Endothelial cell of umbilical vein (primary cell): ENCODE data around the gene CCDC187. TPM values are rescaled to one million over a fixed set of nuclear protein-coding genes. Genes with fewer than 3 reads are reported as not detected.

Experiments used
- BruUV-seq: library from RNA; stranded (reverse); fragments of 400-500 nt; replicated peaks from 2 replicates; lab custom pipeline; 2021; lab: Mats Ljungman, UMichigan
- CTCF ChIA-PET: fragments of 300-600, 350-600 bp; sonication (Branson Sonifier 250); formaldehyde crosslinking; loops from one replicate; lab custom pipeline; 2021; ENCODE audit warnings: antibody characterized with exemption, inconsistent platforms; lab: Charles Lee
- POLR2A ChIA-PET: fragments of 300-600, 350-600 bp; sonication (Branson Sonifier 250); formaldehyde crosslinking; loops from one replicate; lab custom pipeline; 2021; ENCODE audit warnings: antibody characterized with exemption, inconsistent platforms; lab: Charles Lee
- DNase-seq: peaks from one replicate; pipeline ENCODE4 v3.0.0-alpha.2; 2011; ENCODE audit warnings: low read depth, low spot score
- FAIRE-seq: peaks from 2 replicates; lab custom pipeline; 2011; peaks lifted over from hg19 to GRCh38; lab: Jason Lieb, UNC
- H2AFZ ChIP-seq: 2 replicates; pipeline ENCODE4 v1.6.0; 2012; ENCODE audit warnings: low read depth, low read length, control low read depth, inconsistent platforms
- H3K27ac ChIP-seq: 2 replicates; pipeline ENCODE4 v1.5.1; 2011; ENCODE audit warnings: low read depth, mild to moderate bottlenecking, control low read depth, low read length, moderate library complexity; ENCODE audit not compliant: insufficient read depth
- H3K27me3 ChIP-seq, 2 experiments: 2 replicates each; pipeline versions ENCODE4 v1.6.0 to v1.6.1; 2011; ENCODE audit warnings: low read length in 2 of 2, mixed read lengths in 1 of 2; ENCODE audit not compliant: control insufficient read depth in 2 of 2, insufficient read depth in 2 of 2
- H3K36me3 ChIP-seq, 2 experiments: 2 replicates in 1 of 2; 3 replicates in 1 of 2; pipeline ENCODE4 v1.5.1; 2011; ENCODE audit warnings: low read length in 2 of 2, mild to moderate bottlenecking in 1 of 2, moderate library complexity in 1 of 2; ENCODE audit not compliant: control insufficient read depth in 2 of 2, insufficient read depth in 2 of 2; ENCODE audit errors: extremely low read depth in 1 of 2
- H3K4me1 ChIP-seq: 3 replicates; pipeline ENCODE4 v1.5.1; 2011; ENCODE audit warnings: mild to moderate bottlenecking, low read length; ENCODE audit not compliant: control insufficient read depth, insufficient read depth; ENCODE audit errors: extremely low read depth
- H3K4me2 ChIP-seq: 2 replicates; pipeline ENCODE4 v1.6.1; 2011; ENCODE audit warnings: low read length, control low read depth, mixed read lengths; ENCODE audit not compliant: insufficient read depth
- H3K4me3 ChIP-seq, 3 experiments: fragments of 200-600 bp in 1 of 3; sonication (generic), shearing (Covaris generic) in 1 of 3; replicated peaks in 1 of 3; 2 replicates each; pipeline ENCODE4 v1.5.1; 2011 to 2016; ENCODE audit warnings: control low read depth in 3 of 3, low read length in 3 of 3, mild to moderate bottlenecking in 2 of 3, inconsistent platforms in 1 of 3, low read depth in 1 of 3, moderate library complexity in 1 of 3; ENCODE audit not compliant: insufficient read depth in 1 of 3
- H3K79me2 ChIP-seq: 2 replicates; pipeline ENCODE4 v1.6.0; 2012; ENCODE audit warnings: low read length, inconsistent platforms; ENCODE audit not compliant: control insufficient read depth, insufficient read depth
- H3K9ac ChIP-seq: replicated peaks from 2 replicates; pipeline ENCODE3; 2011; ENCODE audit warnings: low read length, control low read depth; ENCODE audit not compliant: insufficient read depth; ENCODE audit errors: extremely low read depth
- H3K9me1 ChIP-seq: replicated peaks from 3 replicates; pipeline ENCODE4 v1.6.0; 2011; ENCODE audit warnings: mild to moderate bottlenecking, low read length; ENCODE audit not compliant: control insufficient read depth, insufficient read depth; ENCODE audit errors: extremely low read depth
- H3K9me3 ChIP-seq: replicated peaks from 2 replicates; pipeline ENCODE4 v1.5.1; 2012; ENCODE audit warnings: low read length, inconsistent platforms; ENCODE audit not compliant: control insufficient read depth, insufficient read depth
- H4K20me1 ChIP-seq: replicated peaks from 2 replicates; pipeline ENCODE3; 2011; ENCODE audit warnings: mild to moderate bottlenecking, low read length; ENCODE audit not compliant: control insufficient read depth, insufficient read depth; ENCODE audit errors: extremely low read depth
- FOS ChIP-seq: IDR thresholded peaks from 2 replicates; pipeline ENCODE4 v1.6.1; 2011; ENCODE audit warnings: mild to moderate bottlenecking, low read length, moderate library complexity, borderline replicate concordance; ENCODE audit not compliant: insufficient read depth
- GATA2 ChIP-seq: IDR thresholded peaks from 2 replicates; pipeline ENCODE4 v1.7.0; 2011; ENCODE audit warnings: low read depth, mild to moderate bottlenecking, moderate library complexity, mixed read lengths, low read length; ENCODE audit not compliant: insufficient read length, insufficient read depth
- JUN ChIP-seq: IDR thresholded peaks from 2 replicates; pipeline ENCODE4 v1.6.1; 2011; ENCODE audit warnings: borderline replicate concordance, low read depth; ENCODE audit not compliant: insufficient read length, insufficient read depth
- MYC ChIP-seq: IDR thresholded peaks from one replicate; pipeline ENCODE4 v1.6.1; 2011; ENCODE audit warnings: mild to moderate bottlenecking, low read depth, low read length
- POLR2AphosphoS5 ChIP-seq: IDR thresholded peaks from 2 replicates; pipeline ENCODE4 v1.6.1; 2012; ENCODE audit warnings: low read depth, mild to moderate bottlenecking, control low read depth, low read length, moderate library complexity; ENCODE audit not compliant: insufficient read depth
- dilution Hi-C: fragments of 300-500 bp; cut with MboI; formaldehyde crosslinking; loops from one replicate; pipeline ENCODE4 v1.15.0; 2019; ENCODE audit warnings: low sequenced_read_pairs; ENCODE audit not compliant: extremely low pct_ligation_motif_present
- intact Hi-C: fragments of 100-400 bp; cut with micrococcal nuclease; formaldehyde crosslinking; loops from one replicate; pipeline ENCODE4 v1.10.0; 2022
- polyA plus RNA-seq, 4 experiments: library from polyadenylated mRNA; depleted of rRNA in 3 of 4; stranded (reverse) in 3 of 4; unstranded in 1 of 4; fragments of >200 nt; gene quantifications; 2 replicates each; pipeline versions ENCODE4 v1.2.1 to v1.2.3, GENCODE V29; 2011 to 2012; ENCODE audit warnings: missing spikeins in 1 of 4
- total RNA-seq: library from RNA; stranded (reverse); gene quantifications from 2 replicates; pipeline ENCODE4 v1.2.3, GENCODE V29; 2021
- TF ChIP-seq, protein P1 (sequence below), 2 donors: IDR thresholded peaks; 1 replicate in 1 of 2; 2 replicates in 1 of 2; pipeline ENCODE4 v1.5.1; 2011; ENCODE audit warnings: low read length in 2 of 2, mild to moderate bottlenecking in 2 of 2, moderate library complexity in 2 of 2, control low read depth in 1 of 2, inconsistent platforms in 1 of 2, low read depth in 1 of 2; ENCODE audit not compliant: insufficient read depth in 1 of 2; ENCODE audit errors: extremely low read depth in 1 of 2

CCDC187 gene
- total and polyA plus RNA-seq, 2 donors (not counting 3 experiments of a cell fraction or from before 2014, with no cell fraction given): not detected

DNA sequence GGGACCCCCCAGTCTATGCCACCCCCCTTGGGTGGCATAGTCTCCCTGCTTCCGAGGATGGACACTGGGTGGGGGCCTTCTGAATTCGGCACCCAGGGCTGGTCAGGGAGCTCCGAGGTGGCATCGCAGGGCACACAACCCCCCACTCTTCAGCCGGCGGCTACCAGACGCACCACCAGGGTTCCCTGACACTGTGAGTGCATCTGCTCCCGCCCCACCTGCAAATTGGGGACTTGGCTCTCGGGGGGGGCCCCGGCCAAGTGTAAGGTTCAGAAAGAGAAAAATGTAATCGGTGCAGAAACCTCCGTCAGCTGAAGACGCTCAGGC is 45.6 kb downstream of the CCDC187 start:
- no peaks in the 10 kb centered on the region for H3K4me1 ChIP-seq
- no peak overlapping the region for H3K4me2 ChIP-seq
- DNase-seq (no peak), FAIRE-seq (no peak)
- TF ChIP-seq, protein P1, sequence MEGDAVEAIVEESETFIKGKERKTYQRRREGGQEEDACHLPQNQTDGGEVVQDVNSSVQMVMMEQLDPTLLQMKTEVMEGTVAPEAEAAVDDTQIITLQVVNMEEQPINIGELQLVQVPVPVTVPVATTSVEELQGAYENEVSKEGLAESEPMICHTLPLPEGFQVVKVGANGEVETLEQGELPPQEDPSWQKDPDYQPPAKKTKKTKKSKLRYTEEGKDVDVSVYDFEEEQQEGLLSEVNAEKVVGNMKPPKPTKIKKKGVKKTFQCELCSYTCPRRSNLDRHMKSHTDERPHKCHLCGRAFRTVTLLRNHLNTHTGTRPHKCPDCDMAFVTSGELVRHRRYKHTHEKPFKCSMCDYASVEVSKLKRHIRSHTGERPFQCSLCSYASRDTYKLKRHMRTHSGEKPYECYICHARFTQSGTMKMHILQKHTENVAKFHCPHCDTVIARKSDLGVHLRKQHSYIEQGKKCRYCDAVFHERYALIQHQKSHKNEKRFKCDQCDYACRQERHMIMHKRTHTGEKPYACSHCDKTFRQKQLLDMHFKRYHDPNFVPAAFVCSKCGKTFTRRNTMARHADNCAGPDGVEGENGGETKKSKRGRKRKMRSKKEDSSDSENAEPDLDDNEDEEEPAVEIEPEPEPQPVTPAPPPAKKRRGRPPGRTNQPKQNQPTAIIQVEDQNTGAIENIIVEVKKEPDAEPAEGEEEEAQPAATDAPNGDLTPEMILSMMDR (IDR thresholded peaks at IDR 0.05; ENCODE audit: extremely low read depth in 1 of 2, insufficient read depth in 1 of 2, low read depth in 1 of 2, low read length in 2 of 2): no peak
- TF ChIP-seq MYC (no peak), JUN (no peak), GATA2 (no peak), POLR2AphosphoS5 (no peak), FOS (no peak)
- peaks cover 0 to 2% of the 10 kb centered on the region in 2 experiments for H3K27me3 ChIP-seq
- ChIA-PET CTCF (interaction anchor here (1.0 kb wide), 1 partner anchor 20 kb away, joined by 3 read pairs; no protein-coding TSS in a partner anchor), POLR2A (no interaction called here)
- BruUV-seq: no TSS peak
- no peaks in the 10 kb centered on the region for H3K36me3 ChIP-seq
- no peaks in the 10 kb centered on the region for H3K9me1 ChIP-seq
- H3K79me2 ChIP-seq: no peaks in the 10 kb centered on the region
- no peak overlapping the region for H2AFZ ChIP-seq
- no peaks in the 10 kb centered on the region for H3K9me3 ChIP-seq
- no peak overlapping the region for H3K9ac ChIP-seq
- dilution Hi-C loops: no loop called here
- H3K4me3 ChIP-seq: no peak overlapping the region
- H3K27ac ChIP-seq: no peak overlapping the region
- intact Hi-C loops: no loop called here
- no peaks in the 10 kb centered on the region for H4K20me1 ChIP-seq
